ENCODE results near the gene IVD. TPM values are rescaled to one million over a fixed set of nuclear protein-coding genes. Genes with fewer than 3 reads are reported as not detected.

The IVD gene
- total and polyA plus RNA-seq, 2 of the 4 experiments (the other 2 are of a cell fraction) = 31.7 to 41.1 TPM

- 0 out of 2 replicates have a peak, but pooled peaks cover 6% of the 10 kb centered on the region for H3K9me1 ChIP-seq (ENCODE audit: insufficient read depth, low read length)
- intact Hi-C loops (cut with micrococcal nuclease) = no loop called here
- H4K8ac ChIP-seq (ENCODE audit: low read depth in 2 of 2, low read length in 2 of 2) = no peak overlapping the region
- no peak overlapping the region for H2BK5ac ChIP-seq (ENCODE audit: low read depth, low read length, poor library complexity, severe bottlenecking)
- H3K36me3 ChIP-seq (ENCODE audit: control insufficient read depth, insufficient read depth, low read length) = peaks cover 30% of the 10 kb centered on the region
- no peak overlapping the region for H3K9ac ChIP-seq (ENCODE audit: low read depth, low read length)
- H4K91ac ChIP-seq (ENCODE audit: insufficient read depth, low read depth, low read length) = no peak overlapping the region
- no peak overlapping the region for H3K4me3 ChIP-seq (ENCODE audit: insufficient read depth, low read depth, low read length)
- H2BK20ac ChIP-seq (ENCODE audit: low read depth, low read length) = no peak overlapping the region
- DNase-seq (no peak), ATAC-seq (ENCODE audit: low read depth) (no peak)
- H3K27ac ChIP-seq (ENCODE audit: insufficient read depth, low read length) = no peak overlapping the region
- no peak overlapping the region for H2AFZ ChIP-seq (replicated peaks; ENCODE audit: low read length, poor library complexity)
- H2BK120ac ChIP-seq (ENCODE audit: low read depth, low read length) = no peak overlapping the region
- dilution Hi-C loops (cut with HindIII; ENCODE audit: low sequenced_read_pairs, unreplicated experiment) = no loop called here
- ChIA-PET CTCF (no interaction called here), POLR2A (ENCODE audit: unreplicated experiment) (interaction anchor here (0.7 kb wide), 1 partner anchor 18 kb away, joined by 4 read pairs; no protein-coding TSS in a partner anchor)
- no peak overlapping the region for H3K4ac ChIP-seq (ENCODE audit: low read depth, low read length)
- BruUV-seq (replicated peaks) = no TSS peak
- no peak overlapping the region for H3K23ac ChIP-seq (ENCODE audit: low read depth, low read length)
- H3K9me3 ChIP-seq (ENCODE audit: control insufficient read depth, insufficient read depth, low read length) = no peaks in the 10 kb centered on the region
- in situ Hi-C loops (cut with MboI; ENCODE audit: low sequenced_read_pairs) = no loop called here
- H3K27me3 ChIP-seq (ENCODE audit: control insufficient read depth, insufficient read depth, low read length) = no peaks in the 10 kb centered on the region
- H3K18ac ChIP-seq (ENCODE audit: low read depth, low read length) = no peak overlapping the region
- no peak overlapping the region for H2AK9ac ChIP-seq (replicated peaks; ENCODE audit: low read depth, low read length, poor library complexity)
- H3K4me1 ChIP-seq (ENCODE audit: control insufficient read depth, insufficient read depth, low read length) = no peaks in the 10 kb centered on the region; the same call in 1 of the 2 replicates
- H3K56ac ChIP-seq (ENCODE audit: extremely low read depth, insufficient read depth, low read length) = no peak overlapping the region
- H3K4me2 ChIP-seq (ENCODE audit: low read depth, low read length) = no peak overlapping the region
- TF ChIP-seq MAFK (IDR thresholded peaks at IDR 0.05; ENCODE audit: low read depth, low read length) (peak; percentile 38; the same call in 1 of the 2 replicates), CTCF (conservative IDR thresholded peaks at IDR 0.05; ENCODE audit: low read depth, low read length) (no peak)
- no peak overlapping the region for H3K14ac ChIP-seq (replicated peaks; ENCODE audit: low read depth, low read length)
- no peak overlapping the region for H4K5ac ChIP-seq (ENCODE audit: low read depth, low read length)
- no peak overlapping the region for H2AK5ac ChIP-seq (ENCODE audit: low read depth, low read length)
- peaks cover 23 to 36% of the 10 kb centered on the region in 2 experiments for H3K79me1 ChIP-seq (ENCODE audit: low read depth in 1 of 2, low read length in 2 of 2)
- 88% methylated on average over 3 of the region's 13 CpGs; no CpG with 5 or more reads in 1 of the 2 experiments for WGBS, 2 experiments (ENCODE audit: extremely low coverage in 2 of 2, insufficient read length in 1 of 2)
- no peak overlapping the region for H2BK15ac ChIP-seq (ENCODE audit: low read depth, low read length)
- H4K20me1 ChIP-seq (ENCODE audit: insufficient read depth, low read length) = no peaks in the 10 kb centered on the region
These were observed 16.4 kb upstream of the IVD start for GRCh38 chr15:40388941-40389823.

All from IMR-90 (cell line).